ACC112 (cell line): ENCODE results near the gene CFAP58.

Experiments
- H2AFZ ChIP-seq: fragments of 200-600 bp; sonication (generic); one replicate; pipeline ENCODE4 v1.6.0; 2017; ENCODE audit warnings: antibody characterized with exemption, low read length; ENCODE audit not compliant: unreplicated experiment
- H3K27ac ChIP-seq: fragments of 200-600 bp; sonication (generic); 2 replicates; pipeline ENCODE4 v1.5.1; 2014; ENCODE audit warnings: low read depth, mild to moderate bottlenecking, antibody characterized with exemption, low read length, moderate library complexity
- H3K27me3 ChIP-seq: fragments of 200-600 bp; sonication (generic); 2 replicates; pipeline ENCODE4 v1.6.1; 2014; ENCODE audit warnings: mild to moderate bottlenecking, antibody characterized with exemption, low read length, moderate library complexity, mixed read lengths; ENCODE audit not compliant: insufficient read depth
- H3K36me3 ChIP-seq: fragments of 200-600 bp; sonication (generic); 2 replicates; pipeline ENCODE4 v1.6.1; 2016; ENCODE audit warnings: mild to moderate bottlenecking, antibody characterized with exemption, low read length, moderate library complexity, mixed read lengths; ENCODE audit not compliant: insufficient read depth
- H3K4me1 ChIP-seq: fragments of 200-600 bp; sonication (generic); one replicate; pipeline ENCODE4 v1.6.1; 2016; ENCODE audit warnings: low read length, mixed read lengths; ENCODE audit not compliant: insufficient read depth, unreplicated experiment, control insufficient read depth
- H3K4me3 ChIP-seq: fragments of 200-600 bp; sonication (generic); 2 replicates; pipeline ENCODE4 v1.5.1; 2014; ENCODE audit warnings: mild to moderate bottlenecking, low read depth, low read length
- H3K79me2 ChIP-seq: fragments of 200-600 bp; sonication (generic); one replicate; pipeline ENCODE4 v1.6.0; 2016; ENCODE audit warnings: low read length; ENCODE audit not compliant: control insufficient read depth, unreplicated experiment, insufficient read depth

The CFAP58 gene

DNA sequence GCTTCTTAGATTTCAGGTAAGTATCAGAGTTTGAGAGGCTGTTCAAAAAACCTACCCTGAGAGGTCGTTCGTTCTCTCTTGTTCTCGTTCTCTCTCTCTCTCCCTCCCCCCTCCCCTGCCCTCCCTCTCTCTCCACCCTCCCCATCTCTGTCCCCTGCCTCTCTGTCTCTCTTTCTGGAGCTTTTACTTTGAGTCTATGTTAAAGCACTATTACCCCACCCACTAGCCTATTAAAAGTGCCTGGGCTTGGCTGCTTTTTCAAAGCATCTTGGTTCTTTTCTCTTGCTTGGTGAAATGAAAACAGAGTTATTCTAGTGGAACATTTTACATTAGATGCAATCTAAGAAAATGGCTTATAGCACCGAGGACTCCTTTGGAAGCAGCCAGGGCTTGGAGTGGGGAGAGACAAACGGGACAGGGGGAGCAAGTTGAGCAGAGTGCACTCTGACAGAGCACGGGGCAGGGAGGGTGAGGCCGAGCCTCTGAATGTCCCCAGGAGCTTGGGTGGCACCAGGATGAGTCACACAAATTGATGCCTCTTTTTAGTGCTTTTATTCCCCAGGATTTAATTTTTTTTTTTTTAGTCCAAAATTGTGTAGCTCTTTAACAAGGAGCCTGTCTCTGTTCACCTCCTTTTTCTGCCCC, 134.3 kb downstream of the CFAP58 start:
- Histone ChIP-seq H2AFZ (no peak overlapping the region), H3K27ac (no peak overlapping the region)

DNA sequence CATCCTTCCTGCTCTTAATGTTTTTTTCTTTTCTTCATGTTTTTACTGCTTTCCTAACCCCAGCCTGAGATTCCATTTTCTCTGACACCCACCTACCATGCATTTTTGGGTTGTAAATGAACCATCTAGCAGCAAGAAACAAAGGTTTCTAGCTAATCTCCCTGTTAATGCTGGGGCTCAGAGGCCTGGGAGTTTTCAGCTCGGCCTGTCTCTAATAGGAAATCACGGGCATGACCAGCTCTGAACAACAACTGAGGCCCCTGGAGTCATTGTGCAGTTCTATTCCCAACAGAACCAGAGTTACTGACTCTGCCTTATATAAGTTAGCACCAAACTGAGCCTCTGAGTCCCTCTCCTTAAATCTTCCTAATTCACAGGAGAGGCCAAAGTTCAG, 134.8 kb downstream of the CFAP58 start:
- H3K4me1 ChIP-seq: no peaks in the 10 kb centered on the region
- H3K27ac ChIP-seq: no peak overlapping the region
- no peak overlapping the region for H3K4me3 ChIP-seq
- H2AFZ ChIP-seq: no peak overlapping the region
- H3K27me3 ChIP-seq: peaks cover 5% of the 10 kb centered on the region; the same call in 1 of the 2 replicates
- H3K79me2 ChIP-seq: no peaks in the 10 kb centered on the region
- H3K36me3 ChIP-seq: no peaks in the 10 kb centered on the region

More for the DNA sequence above, 134.3 kb downstream of the CFAP58 start:
- Histone ChIP-seq H3K4me3 (no peak overlapping the region), H3K27me3 (peaks cover 8% of the 10 kb centered on the region; the same call in 1 of the 2 replicates), H3K79me2 (no peaks in the 10 kb centered on the region), H3K36me3 (no peaks in the 10 kb centered on the region), H3K4me1 (no peaks in the 10 kb centered on the region)

DNA sequence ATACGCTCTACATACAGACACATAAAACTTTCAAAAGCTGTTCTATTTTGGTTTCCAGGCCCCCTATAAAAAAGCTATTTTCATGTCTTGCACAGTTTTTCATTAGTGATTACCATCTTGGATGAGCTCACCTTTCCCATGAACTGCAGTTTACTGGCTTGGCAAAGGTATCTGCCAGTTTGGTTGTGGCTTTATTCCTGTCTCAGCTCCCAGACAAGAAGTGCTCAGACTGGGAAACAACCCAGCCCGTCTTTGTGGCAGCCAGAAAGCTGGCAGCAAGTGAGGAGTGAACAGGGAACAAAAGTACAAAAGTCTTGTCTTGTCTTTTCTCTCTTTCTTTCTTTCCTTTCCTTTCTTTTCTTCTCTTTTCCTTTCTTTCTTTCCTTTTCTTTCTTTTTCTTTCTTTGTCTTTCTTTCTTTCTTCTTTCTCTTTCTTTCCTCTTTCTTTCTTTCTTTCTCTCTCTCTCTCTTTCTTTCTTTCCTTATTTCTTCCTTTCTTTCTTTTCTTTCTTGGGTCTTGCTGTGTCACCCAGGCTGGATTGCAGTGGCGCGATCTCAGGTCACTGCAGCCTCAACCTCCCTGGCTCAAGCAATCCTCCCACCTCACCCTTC, 138.8 kb downstream of the CFAP58 start:
- H3K4me1 ChIP-seq: no peaks in the 10 kb centered on the region
- no peaks in the 10 kb centered on the region for H3K79me2 ChIP-seq
- no peak overlapping the region for H3K4me3 ChIP-seq
- no peaks in the 10 kb centered on the region for H3K36me3 ChIP-seq
- H2AFZ ChIP-seq: no peak overlapping the region
- no peaks in the 10 kb centered on the region for H3K27me3 ChIP-seq
- H3K27ac ChIP-seq: no peak overlapping the region

DNA sequence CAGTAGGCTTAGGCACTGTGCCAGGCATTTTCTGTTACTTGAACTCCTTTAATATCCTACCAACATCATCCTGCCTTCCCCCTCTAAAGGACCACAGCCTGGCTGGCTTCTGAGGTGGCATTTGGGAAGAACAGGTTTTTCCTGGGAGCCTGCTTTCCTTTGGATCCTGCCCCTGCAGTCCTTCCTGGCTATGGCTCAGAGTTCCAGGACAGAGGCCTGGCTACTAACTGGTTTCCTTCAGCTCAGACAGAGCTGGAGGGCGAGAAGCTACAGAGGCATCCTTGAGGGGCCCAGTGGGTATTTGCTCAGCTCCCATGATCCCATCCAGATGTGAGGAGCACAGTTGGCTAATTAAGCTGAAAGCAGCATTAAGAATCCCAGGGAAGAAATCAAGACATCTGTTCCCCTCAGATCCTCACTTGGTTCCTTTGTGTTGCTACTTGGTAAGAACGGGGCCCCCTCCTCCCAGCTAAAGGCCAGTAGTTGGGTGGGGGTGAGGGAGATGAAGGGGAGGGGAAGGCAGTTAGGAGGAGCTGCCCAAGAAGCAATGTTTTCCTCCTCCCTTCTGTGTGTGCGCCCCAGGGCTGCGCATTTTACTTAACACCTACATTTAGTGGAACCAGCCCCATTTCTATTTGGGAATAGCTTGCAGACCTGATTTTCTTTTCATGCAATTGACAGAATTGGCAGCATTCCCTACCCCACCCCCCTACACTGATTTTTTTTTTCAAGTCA, 144.9 kb downstream of the CFAP58 start:
- H2AFZ ChIP-seq: no peak overlapping the region
- no peaks in the 10 kb centered on the region for H3K79me2 ChIP-seq
- no peak overlapping the region for H3K27ac ChIP-seq
- peaks cover 31% of the 10 kb centered on the region for H3K27me3 ChIP-seq
- H3K36me3 ChIP-seq: no peaks in the 10 kb centered on the region
- H3K4me1 ChIP-seq: no peaks in the 10 kb centered on the region
- no peak overlapping the region for H3K4me3 ChIP-seq

DNA sequence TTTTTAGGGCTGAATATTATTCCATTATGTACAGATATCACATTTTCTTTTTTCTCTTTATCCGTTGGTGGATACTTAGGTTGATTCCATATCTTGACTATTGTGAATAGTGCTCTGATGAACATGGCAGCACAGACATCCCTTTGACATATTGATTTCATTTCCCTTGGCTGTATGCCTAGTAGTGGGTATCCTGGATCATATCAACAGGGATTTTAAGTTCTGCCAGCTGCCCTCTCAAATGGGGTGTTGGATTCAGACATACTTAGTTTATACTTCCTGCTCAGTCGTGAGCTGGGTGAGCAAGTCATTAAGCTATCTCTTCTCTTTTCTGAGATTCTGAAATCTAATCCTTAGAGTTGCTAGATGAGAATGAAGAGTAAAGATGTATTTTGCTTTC, 147.8 kb downstream of the CFAP58 start:
- Histone ChIP-seq H3K79me2 (no peaks in the 10 kb centered on the region), H3K4me3 (no peak overlapping the region), H3K36me3 (no peaks in the 10 kb centered on the region), H3K27ac (no peak overlapping the region), H3K4me1 (no peaks in the 10 kb centered on the region), H3K27me3 (peaks cover 52% of the 10 kb centered on the region), H2AFZ (no peak overlapping the region)

DNA sequence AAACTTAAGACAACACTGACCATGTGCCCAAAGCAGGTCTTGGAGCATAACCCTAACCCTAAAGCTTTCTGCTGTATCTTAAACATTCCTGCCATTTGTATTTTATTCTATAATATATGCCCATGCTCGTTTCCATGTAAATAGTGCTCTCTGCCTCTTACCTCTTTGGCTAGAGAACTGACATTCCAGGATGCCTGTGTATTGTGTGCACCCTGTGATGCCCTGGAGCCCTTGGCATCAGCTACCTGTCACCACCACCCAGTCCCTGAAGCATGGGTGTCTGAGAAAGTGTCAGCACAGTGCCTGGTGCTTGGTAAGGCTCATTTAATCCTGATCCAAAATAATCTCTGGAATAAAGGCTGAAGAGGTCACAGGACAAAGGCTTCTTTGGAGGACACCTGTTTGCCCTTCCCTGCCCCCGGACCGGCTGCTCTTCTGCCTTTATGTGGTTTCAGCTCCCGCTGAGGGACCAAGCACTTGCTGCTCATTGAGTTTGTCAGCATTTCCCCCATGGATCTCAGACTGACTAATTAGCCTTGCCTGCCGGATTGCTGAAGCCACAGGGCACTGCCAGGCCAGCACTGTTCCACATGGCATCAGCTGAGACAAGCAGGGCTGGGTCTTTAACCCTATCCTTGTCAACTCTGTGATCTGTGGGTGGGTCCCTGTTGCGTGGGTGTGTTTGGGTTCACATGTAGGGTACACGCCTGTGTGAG, 148.4 kb downstream of the CFAP58 start:
- H3K27me3 ChIP-seq: peaks cover 58% of the 10 kb centered on the region
- no peaks in the 10 kb centered on the region for H3K4me1 ChIP-seq

DNA sequence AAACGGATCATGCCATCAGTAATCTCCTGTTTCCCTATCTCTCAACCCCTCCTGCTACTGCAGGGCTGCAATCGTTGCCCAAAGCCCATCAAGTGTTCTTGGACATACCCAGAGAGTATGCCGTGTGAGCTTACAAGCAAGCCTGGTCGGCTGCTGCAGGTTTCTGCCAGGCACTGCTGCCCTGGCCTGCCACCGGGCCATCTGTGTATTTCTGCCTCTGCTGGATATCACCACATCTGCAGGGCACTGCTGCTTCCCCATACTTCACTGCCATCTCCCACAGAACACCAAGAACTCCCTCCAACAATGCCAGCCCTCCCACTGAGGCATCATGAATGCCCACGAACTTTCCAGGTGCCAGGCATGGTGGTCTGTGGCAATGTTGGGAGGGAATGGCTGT, 149.3 kb downstream of the CFAP58 start:
- Histone ChIP-seq H3K27me3 (peaks cover 66% of the 10 kb centered on the region), H3K4me1 (no peaks in the 10 kb centered on the region), H2AFZ (no peak overlapping the region), H3K36me3 (no peaks in the 10 kb centered on the region), H3K4me3 (no peak overlapping the region), H3K27ac (no peak overlapping the region), H3K79me2 (no peaks in the 10 kb centered on the region)

More for the DNA sequence above, 148.4 kb downstream of the CFAP58 start:
- no peaks in the 10 kb centered on the region for H3K36me3 ChIP-seq
- H2AFZ ChIP-seq: no peak overlapping the region
- no peaks in the 10 kb centered on the region for H3K79me2 ChIP-seq
- no peak overlapping the region for H3K27ac ChIP-seq
- H3K4me3 ChIP-seq: no peak overlapping the region
